Measurements from ENCODE around the gene ZNF599. TPM values are rescaled to one million over a fixed set of nuclear protein-coding genes. Genes with fewer than 3 reads are reported as not detected.
A peak's percentile ranks its signal among the peaks of the same experiment; 100 is the strongest.

ZNF599 gene
- total and polyA plus RNA-seq, 2 of the 13 experiments (the other 11 are each of a cell fraction or from before 2014, with no cell fraction given) = 5.8 to 7.3 TPM

- TF ChIP-seq YY1 (IDR thresholded peaks at IDR 0.05; ENCODE audit: insufficient read depth, insufficient replicate concordance, low read depth, low read length) (peak; percentile 31), UBTF (CRISPR knock-in tag; IDR thresholded peaks at IDR 0.05) (no peak)
- ATAC-seq (peak; percentile 41; the same call in 2 of the 3 replicates), DNase-seq (ENCODE audit: low spot score) (no peak), FAIRE-seq (no peak)
- CTCF ChIA-PET (ENCODE audit: low intra/inter-chr PET ratio, low total read pairs) = no interaction called here
- intact Hi-C loops (cut with micrococcal nuclease; ENCODE audit: unreplicated experiment) (no loop called here), in situ Hi-C loops (cut with HindIII; ENCODE audit: extremely low pct_ligation_motif_present, low pct_unique_long_range_greater_than_20kb) (no loop called here)
- H2AFZ ChIP-seq (ENCODE audit: low read length) = peak overlapping the region; percentile 81
- no TSS peak for BruUV-seq (replicated peaks)
- no peaks in the 10 kb centered on the region for H3K79me2 ChIP-seq (ENCODE audit: insufficient read depth, low read length)
- POLR2A ChIA-PET = no interaction called here
- H3K9ac ChIP-seq (ENCODE audit: insufficient read depth, low read depth, low read length) = peak overlapping the region; percentile 44; the same call in 1 of the 2 replicates
- H3K36me3 ChIP-seq (replicated peaks in 1 of 2; ENCODE audit: control insufficient read depth in 1 of 2, insufficient read depth in 2 of 2, low read length in 2 of 2) = no peaks in the 10 kb centered on the region
- peaks cover 6% of the 10 kb centered on the region; the same call in 1 of the 2 replicates for H3K9me3 ChIP-seq (ENCODE audit: low read length)
- H4K20me1 ChIP-seq (ENCODE audit: insufficient read depth, low read length) = no peaks in the 10 kb centered on the region
- no peak overlapping the region for H3K27ac ChIP-seq (ENCODE audit: extremely low read length, insufficient read depth, low read length)
- H3K27me3 ChIP-seq (ENCODE audit: control insufficient read depth in 1 of 2, insufficient read depth in 2 of 2, low read length in 2 of 2) = no peaks in the 10 kb centered on the region; a peak in 1 of 5 replicates
- H3K4me3 ChIP-seq (replicated peaks in 1 of 3; ENCODE audit: insufficient read depth in 1 of 3, low read depth in 2 of 3, low read length in 3 of 3) = peak overlapping the region; percentile 23 to 43 (median 30); a peak in 4 of 6 replicates
- peaks cover 15% of the 10 kb centered on the region for H3K4me1 ChIP-seq (ENCODE audit: insufficient read depth, low read length)
- WGBS (ENCODE audit: low lambda C conversion rate) = 24% methylated on average over 3 of the region's 3 CpGs
- H3K4me2 ChIP-seq (ENCODE audit: low read depth, low read length) = peak overlapping the region; percentile 59
Measured at GRCh38 chr19:34793565-34793964, 20.6 kb upstream of the ZNF599 start.

- Histone ChIP-seq H3K9ac (ENCODE audit: insufficient read depth, low read depth, low read length) (no peak overlapping the region), H3K79me2 (ENCODE audit: insufficient read depth, low read length) (no peaks in the 10 kb centered on the region), H3K4me1 (ENCODE audit: insufficient read depth, low read length) (no peaks in the 10 kb centered on the region), H3K27ac (ENCODE audit: extremely low read length, insufficient read depth, low read length) (no peak overlapping the region), H3K36me3 (replicated peaks in 1 of 2; ENCODE audit: control insufficient read depth in 1 of 2, insufficient read depth in 2 of 2, low read length in 2 of 2) (no peaks in the 10 kb centered on the region), H3K4me3 (replicated peaks in 1 of 3; ENCODE audit: insufficient read depth in 1 of 3, low read depth in 2 of 3, low read length in 3 of 3) (no peak overlapping the region), H3K4me2 (ENCODE audit: low read depth, low read length) (no peak overlapping the region), H3K27me3 (ENCODE audit: control insufficient read depth in 1 of 2, insufficient read depth in 2 of 2, low read length in 2 of 2) (0 out of 5 replicates have a peak, but pooled peaks cover 0 to 4% of the 10 kb centered on the region in 2 experiments), H2AFZ (ENCODE audit: low read length) (no peak overlapping the region), H4K20me1 (ENCODE audit: insufficient read depth, low read length) (no peaks in the 10 kb centered on the region), H3K9me3 (ENCODE audit: low read length) (peaks cover 6% of the 10 kb centered on the region; the same call in 1 of the 2 replicates)
- DNase-seq (ENCODE audit: low spot score) (no peak), ATAC-seq (no peak), FAIRE-seq (no peak)
- in situ Hi-C loops (cut with HindIII; ENCODE audit: extremely low pct_ligation_motif_present, low pct_unique_long_range_greater_than_20kb) (loop anchor here (10.0 kb wide), 1 partner anchor 107 kb away; no protein-coding TSS in a partner anchor), intact Hi-C loops (cut with micrococcal nuclease; ENCODE audit: unreplicated experiment) (no loop called here)
- TF ChIP-seq HBP1 (CRISPR knock-in tag; IDR thresholded peaks at IDR 0.05; ENCODE audit: low read depth) (no peak), PLRG1 (conservative IDR thresholded peaks at IDR 0.05) (no peak), TFDP1 (CRISPR knock-in tag; IDR thresholded peaks at IDR 0.05; ENCODE audit: borderline replicate concordance) (no peak), ZBTB14 (CRISPR knock-in tag; IDR thresholded peaks at IDR 0.05) (no peak)
- WGBS (ENCODE audit: low lambda C conversion rate) = 0% methylated on average over 2 of the region's 2 CpGs
- POLR2A ChIA-PET = no interaction called here
- CTCF ChIA-PET (ENCODE audit: low intra/inter-chr PET ratio, low total read pairs) = no interaction called here
- no TSS peak for BruUV-seq (replicated peaks)
Measured at GRCh38 chr19:34788074-34788473, 15.1 kb upstream of the ZNF599 start.

All from HepG2 (cell line).